ENCODE results near the gene CRYBG1. TPM values are rescaled to one million over a fixed set of nuclear protein-coding genes. Genes with fewer than 3 reads are reported as not detected.

CRYBG1 gene
- 64.1 and 87.6 TPM in 2 replicates for total RNA-seq

GRCh38 chr6:106360410-106360988, at the start of gene CRYBG1:
Gene CRYBG1, plus strand, starts transcription at chr6:106360717. Its CDS starts 192 bp downstream, at chr6:106360909.

GRCh38 chr6:106325336-106326178, 35.0 kb upstream of the CRYBG1 start, which contains the start of gene ATG5:
Gene ATG5, minus strand, starts transcription at chr6:106325760. Its CDS starts 9,552 bp downstream, at chr6:106316208.

Other genes with a start within 250 kb of the CRYBG1 start
- gene ATG5, start 35.0 kb upstream of the CRYBG1 start, total RNA-seq = 31.5 and 37.2 TPM in 2 replicates

Data from hair follicular keratinocyte (primary cell).